HG03521 (cell line): ENCODE results near the gene RBPMS2.

Experiments used
- ATAC-seq: cut with Tn5 transposase; IDR thresholded peaks from one replicate; pipeline ENCODE4 v1.9.1; 2021; ENCODE audit warnings: mild to moderate bottlenecking, moderate library complexity; ENCODE audit not compliant: unreplicated experiment

RBPMS2 gene

GRCh38 chr15:64731012-64731804 lies 44.2 kb downstream of the RBPMS2 start:
- ATAC-seq = no peak

- no peak for ATAC-seq
Observed at GRCh38 chr15:64730151-64730550, 45.2 kb downstream of the RBPMS2 start.

- ATAC-seq = no peak
Observed at GRCh38 chr15:64720188-64720587, 55.2 kb downstream of the RBPMS2 start.

- no peak for ATAC-seq
Observed at GRCh38 chr15:64717735-64718495, 57.5 kb downstream of the RBPMS2 start.

GRCh38 chr15:64717130-64717529 lies 58.3 kb downstream of the RBPMS2 start:
- ATAC-seq = no peak

- no peak for ATAC-seq
Observed at GRCh38 chr15:64716452-64716851, 58.9 kb downstream of the RBPMS2 start.

- ATAC-seq = no peak
Observed at GRCh38 chr15:64713592-64713991, 61.8 kb downstream of the RBPMS2 start.

GRCh38 chr15:64712353-64712752 lies 63.0 kb downstream of the RBPMS2 start:
- no peak for ATAC-seq

- ATAC-seq = no peak
Observed at GRCh38 chr15:64710676-64711428, 64.5 kb downstream of the RBPMS2 start.

- ATAC-seq = no peak
Observed at GRCh38 chr15:64706011-64706911, 69.1 kb downstream of the RBPMS2 start.

- ATAC-seq = no peak
Observed at GRCh38 chr15:64705006-64705405, 70.4 kb downstream of the RBPMS2 start.

- no peak for ATAC-seq
Observed at GRCh38 chr15:64703632-64703959, 71.8 kb downstream of the RBPMS2 start.

- ATAC-seq = peak; percentile 83
Observed at GRCh38 chr15:64702816-64703631, 72.4 kb downstream of the RBPMS2 start.

- no peak for ATAC-seq
Observed at GRCh38 chr15:64701482-64702184, 73.8 kb downstream of the RBPMS2 start.

- no peak for ATAC-seq
Observed at GRCh38 chr15:64701051-64701450, 74.3 kb downstream of the RBPMS2 start.

GRCh38 chr15:64699751-64700388 lies 75.5 kb downstream of the RBPMS2 start:
- ATAC-seq = no peak

- ATAC-seq = no peak
Observed at GRCh38 chr15:64698823-64699222, 76.6 kb downstream of the RBPMS2 start.

GRCh38 chr15:64697911-64698369 lies 77.4 kb downstream of the RBPMS2 start:
- ATAC-seq = no peak

- no peak for ATAC-seq
Observed at GRCh38 chr15:64696481-64696880, 78.9 kb downstream of the RBPMS2 start.
